Kidney epithelial cell (primary cell): ENCODE data around the gene LRP5. TPM values are rescaled to one million over a fixed set of nuclear protein-coding genes. Genes with fewer than 3 reads are reported as not detected.
"Not testable (repeated sequence)": the region's sequence is repeated elsewhere in the genome, so short reads cannot be mapped to it uniquely, and the experiment has no call there.

Experiments used
- DNase-seq: peaks from one replicate; pipeline ENCODE4 v3.0.0-alpha.2; 2010; ENCODE audit warnings: low read depth
- H3K27me3 ChIP-seq: 2 replicates; pipeline ENCODE4 v1.6.0; 2011; ENCODE audit warnings: low read length; ENCODE audit not compliant: control insufficient read depth, insufficient read depth
- H3K36me3 ChIP-seq: 2 replicates; pipeline ENCODE4 v1.5.1; 2011; ENCODE audit warnings: low read length; ENCODE audit not compliant: control insufficient read depth, insufficient read depth
- H3K4me3 ChIP-seq: 2 replicates; pipeline ENCODE4 v1.5.1; 2011; ENCODE audit warnings: low read depth, mild to moderate bottlenecking, control low read depth, low read length
- CTCF ChIP-seq: IDR thresholded peaks from 2 replicates; pipeline ENCODE4 v1.5.1; 2011; ENCODE audit warnings: mild to moderate bottlenecking, moderate library complexity, low read length, control low read depth, inconsistent platforms; ENCODE audit not compliant: insufficient read depth, poor library complexity, severe bottlenecking
- total RNA-seq: library from RNA; depleted of rRNA; stranded (reverse); fragments of >200 nt; gene quantifications from 2 replicates; pipeline ENCODE4 v1.2.3, GENCODE V29; 2015

LRP5 gene
- total RNA-seq, 1 donor from 2014 or later: 31.6 TPM

- no peak for TF ChIP-seq CTCF
- H3K4me3 ChIP-seq: no peak overlapping the region
- H3K36me3 ChIP-seq: no peaks in the 10 kb centered on the region
- no peak for DNase-seq
- no peaks in the 10 kb centered on the region for H3K27me3 ChIP-seq
Measured at GRCh38 chr11:68279676-68280075, 32.7 kb upstream of the LRP5 start.

GRCh38 chr11:68282141-68282860, 30.1 kb upstream of the LRP5 start:
- no peaks in the 10 kb centered on the region for H3K36me3 ChIP-seq
- no peak overlapping the region for H3K4me3 ChIP-seq
- no peak for DNase-seq
- no peaks in the 10 kb centered on the region for H3K27me3 ChIP-seq
- no peak for TF ChIP-seq CTCF

GRCh38 chr11:68282861-68283230, 29.5 kb upstream of the LRP5 start:
- no peak for TF ChIP-seq CTCF
- Histone ChIP-seq H3K27me3 (no peaks in the 10 kb centered on the region), H3K36me3 (no peaks in the 10 kb centered on the region), H3K4me3 (no peak overlapping the region)
- DNase-seq: no peak

- not testable (repeated sequence) for H3K4me3 ChIP-seq, DNase-seq, H3K27me3 ChIP-seq, H3K36me3 ChIP-seq
Measured at GRCh38 chr11:68284588-68284987, 27.8 kb upstream of the LRP5 start.

GRCh38 chr11:68287419-68287818, 25.0 kb upstream of the LRP5 start:
- no peak for TF ChIP-seq CTCF
- H3K36me3 ChIP-seq: no peaks in the 10 kb centered on the region

GRCh38 chr11:68289456-68289855, 22.9 kb upstream of the LRP5 start:
- no peak for DNase-seq
- no peak overlapping the region for H3K4me3 ChIP-seq
- H3K27me3 ChIP-seq: no peaks in the 10 kb centered on the region
- no peak for TF ChIP-seq CTCF
- H3K36me3 ChIP-seq: no peaks in the 10 kb centered on the region

More at GRCh38 chr11:68287419-68287818, 25.0 kb upstream of the LRP5 start:
- no peaks in the 10 kb centered on the region for H3K27me3 ChIP-seq
- DNase-seq: no peak
- no peak overlapping the region for H3K4me3 ChIP-seq
